A549 treated with CpdA at 1 μM for 4 hours (cell line): Measurements from ENCODE around the gene COQ8A. TPM values are rescaled to one million over a fixed set of nuclear protein-coding genes. Genes with fewer than 3 reads are reported as not detected.

Experiments
- total RNA-seq: library from RNA; stranded (reverse); fragments of 200-300 nt; extraction: Qiagen RNA extraction; gene quantifications from 5 replicates; pipeline ENCODE4 v1.2.3, GENCODE V29; 2022; ENCODE audit warnings: low read depth

The COQ8A gene
- 18.3 to 23.6 TPM (median 22.4 TPM) in 5 replicates for total RNA-seq

DNA sequence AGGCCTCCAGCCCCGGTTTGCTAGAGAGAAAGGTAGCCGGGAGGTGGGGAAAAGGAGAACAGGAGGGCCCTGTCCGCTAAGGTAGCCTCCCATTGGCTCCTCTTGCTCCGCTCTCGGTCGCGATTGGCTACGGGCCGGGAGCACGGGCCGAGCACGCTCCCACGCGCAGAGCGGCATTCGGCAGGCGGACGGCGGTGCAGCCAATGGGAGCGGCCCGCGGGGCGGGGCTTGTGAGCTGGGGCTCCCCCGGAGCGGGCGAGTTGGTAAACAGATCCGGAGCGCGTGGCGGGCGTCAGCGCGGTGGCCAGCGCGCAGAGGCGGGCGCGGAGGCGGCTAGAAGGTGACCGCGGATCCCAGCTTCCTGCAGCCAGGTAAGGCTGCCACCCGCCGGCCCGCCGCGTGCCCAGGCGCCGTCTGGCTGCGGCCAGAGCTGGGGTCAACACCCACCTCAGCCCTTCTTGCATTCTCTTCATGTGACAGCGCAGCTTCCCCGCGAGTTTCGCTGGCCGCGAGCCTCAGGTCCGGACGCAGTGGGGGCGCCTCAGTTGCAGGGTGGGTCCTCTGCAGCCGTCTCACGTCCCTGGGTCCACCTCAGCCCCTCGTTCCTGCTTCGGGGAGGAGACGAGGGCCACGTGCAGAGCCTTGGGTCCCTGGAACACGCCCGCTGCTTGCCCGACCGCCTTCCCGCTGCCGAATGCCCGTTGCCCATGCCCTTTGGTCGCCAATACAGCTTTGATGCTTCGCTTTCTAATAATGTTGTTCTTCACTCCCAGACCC lies at the start of gene COQ8A:
Gene COQ8A, plus strand, starts transcription at position 266 of the 777 bp plus-strand sequence. CDS start 21,092 bp downstream, outside the sequence.

Other genes with a start within 250 kb of the COQ8A start
- 2.3 to 3.0 TPM (median 2.8 TPM) in 5 replicates for gene ITPKB, start 201.0 kb upstream of the COQ8A start, total RNA-seq
- 26.1 to 29.8 TPM (median 28.0 TPM) in 5 replicates for gene PSEN2, start 69.7 kb upstream of the COQ8A start, total RNA-seq